ENCODE data around the gene ITIH5. TPM values are rescaled to one million over a fixed set of nuclear protein-coding genes. Genes with fewer than 3 reads are reported as not detected.

ITIH5 gene
- total RNA-seq, 2 experiments from 2014 or later = not detected

- Histone ChIP-seq H3K9me2 (ENCODE audit: insufficient read depth, low read length) (no peaks in the 10 kb centered on the region), H2AFZ (ENCODE audit: low read length) (no peak overlapping the region), H3K4me3 (ENCODE audit: low read depth, low read length, poor library complexity, severe bottlenecking) (no peak overlapping the region), H3K27ac (ENCODE audit: low read depth, low read length, poor library complexity, severe bottlenecking) (no peak overlapping the region), H3K79me2 (ENCODE audit: insufficient read depth, low read depth, low read length) (no peaks in the 10 kb centered on the region), H3K4me2 (ENCODE audit: low read length) (no peak overlapping the region), H3K36me3 (ENCODE audit: insufficient read depth, low read length) (no peaks in the 10 kb centered on the region), H3K9me3 (ENCODE audit: low read length) (no peaks in the 10 kb centered on the region), H4K20me1 (ENCODE audit: insufficient read depth, low read length) (no peaks in the 10 kb centered on the region), H3K4me1 (ENCODE audit: insufficient read depth, low read length, poor library complexity, severe bottlenecking) (no peaks in the 10 kb centered on the region)
- intact Hi-C loops (cut with micrococcal nuclease; ENCODE audit: unreplicated experiment) = no loop called here
- TF ChIP-seq CTCF (conservative IDR thresholded peaks at IDR 0.05; ENCODE audit: low read length) (no peak), EZH2phosphoT487 (IDR thresholded peaks at IDR 0.05; ENCODE audit: borderline replicate concordance, low read depth, low read length) (no peak)
- DNase-seq (ENCODE audit: low spot score) = no peak
- CTCF ChIA-PET (ENCODE audit: unreplicated experiment) = no interaction called here
- no TSS peak for BruUV-seq (replicated peaks)
- POLR2A ChIA-PET = interaction anchor here (0.7 to 0.8 kb wide), 3 partner anchors 24 to 1093 kb away, joined by 3 to 5 read pairs (median 4); no protein-coding TSS in a partner anchor
Observed at GRCh38 chr10:7560519-7560918, 106.2 kb downstream of the ITIH5 start.

DNA sequence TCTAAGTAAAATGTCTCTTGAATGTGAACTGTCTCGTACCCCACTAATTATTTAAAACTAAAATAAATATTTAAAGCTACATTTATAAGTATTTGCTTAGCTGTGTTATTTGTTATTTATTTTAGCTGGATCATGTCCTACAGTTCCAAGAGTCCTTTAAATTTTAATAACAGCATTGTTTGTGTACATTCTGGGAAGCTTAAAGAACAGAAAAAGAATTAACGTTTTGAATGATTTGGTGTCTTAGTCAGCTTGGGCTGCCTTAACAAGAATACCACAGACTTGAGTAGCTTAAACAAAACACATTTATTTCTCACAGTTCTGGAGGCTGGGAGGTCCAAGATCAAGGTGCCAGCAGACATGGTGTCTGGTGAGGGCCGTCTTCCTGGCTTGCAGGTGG is 107.4 kb downstream of the ITIH5 start:
- H3K79me2 ChIP-seq (ENCODE audit: insufficient read depth, low read depth, low read length) = no peaks in the 10 kb centered on the region
- no peaks in the 10 kb centered on the region for H3K9me2 ChIP-seq (ENCODE audit: insufficient read depth, low read length)
- H4K20me1 ChIP-seq (ENCODE audit: insufficient read depth, low read length) = no peaks in the 10 kb centered on the region
- H3K4me3 ChIP-seq (ENCODE audit: low read depth, low read length, poor library complexity, severe bottlenecking) = no peak overlapping the region
- H3K4me1 ChIP-seq (ENCODE audit: insufficient read depth, low read length, poor library complexity, severe bottlenecking) = no peaks in the 10 kb centered on the region
- H3K4me2 ChIP-seq (ENCODE audit: low read length) = no peak overlapping the region
- no TSS peak for BruUV-seq (replicated peaks)
- no peaks in the 10 kb centered on the region for H3K9me3 ChIP-seq (ENCODE audit: low read length)
- ChIA-PET CTCF (ENCODE audit: unreplicated experiment) (no interaction called here), POLR2A (interaction anchor here (0.7 to 1.3 kb wide), 3 partner anchors 19 to 526 kb away, joined by 3 to 4 read pairs (median 4); no protein-coding TSS in a partner anchor)
- H3K36me3 ChIP-seq (ENCODE audit: insufficient read depth, low read length) = no peaks in the 10 kb centered on the region
- no peak for DNase-seq (ENCODE audit: low spot score)
- intact Hi-C loops (cut with micrococcal nuclease; ENCODE audit: unreplicated experiment) = no loop called here
- no peak for TF ChIP-seq EZH2phosphoT487 (IDR thresholded peaks at IDR 0.05; ENCODE audit: borderline replicate concordance, low read depth, low read length)
- no peak for TF ChIP-seq CTCF (conservative IDR thresholded peaks at IDR 0.05; ENCODE audit: low read length)
- no peak overlapping the region for H2AFZ ChIP-seq (ENCODE audit: low read length)
- H3K27ac ChIP-seq (ENCODE audit: low read depth, low read length, poor library complexity, severe bottlenecking) = no peak overlapping the region

DNA sequence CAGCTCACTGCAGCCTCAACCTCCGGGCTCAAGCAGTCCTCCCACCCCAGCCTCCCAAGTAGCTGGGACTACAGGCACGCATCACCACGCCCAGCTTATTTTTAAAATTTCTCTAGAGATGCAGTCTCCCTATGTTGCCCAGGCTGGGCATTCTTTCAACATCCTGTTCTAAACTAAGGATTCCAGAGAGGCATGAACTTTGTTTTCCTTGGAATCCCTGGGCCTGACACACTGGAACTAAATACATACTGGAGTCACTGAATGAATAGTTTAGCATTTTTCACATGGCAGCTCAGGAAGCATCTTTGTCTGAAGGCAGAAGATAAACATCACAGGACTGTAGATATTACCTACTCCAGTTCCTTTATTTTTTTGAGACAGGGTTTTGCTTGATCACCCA is 108.7 kb downstream of the ITIH5 start:
- BruUV-seq (replicated peaks) = no TSS peak
- Histone ChIP-seq H3K9me2 (ENCODE audit: insufficient read depth, low read length) (no peaks in the 10 kb centered on the region), H3K4me3 (ENCODE audit: low read depth, low read length, poor library complexity, severe bottlenecking) (no peak overlapping the region), H3K79me2 (ENCODE audit: insufficient read depth, low read depth, low read length) (no peaks in the 10 kb centered on the region), H3K36me3 (ENCODE audit: insufficient read depth, low read length) (no peaks in the 10 kb centered on the region), H3K4me2 (ENCODE audit: low read length) (no peak overlapping the region), H3K4me1 (ENCODE audit: insufficient read depth, low read length, poor library complexity, severe bottlenecking) (no peaks in the 10 kb centered on the region), H4K20me1 (ENCODE audit: insufficient read depth, low read length) (no peaks in the 10 kb centered on the region), H3K27ac (ENCODE audit: low read depth, low read length, poor library complexity, severe bottlenecking) (no peak overlapping the region), H2AFZ (ENCODE audit: low read length) (no peak overlapping the region), H3K9me3 (ENCODE audit: low read length) (no peaks in the 10 kb centered on the region)
- ChIA-PET CTCF (ENCODE audit: unreplicated experiment) (no interaction called here), POLR2A (no interaction called here)
- TF ChIP-seq CTCF (conservative IDR thresholded peaks at IDR 0.05; ENCODE audit: low read length) (no peak), EZH2phosphoT487 (IDR thresholded peaks at IDR 0.05; ENCODE audit: borderline replicate concordance, low read depth, low read length) (no peak)
- intact Hi-C loops (cut with micrococcal nuclease; ENCODE audit: unreplicated experiment) = no loop called here
- DNase-seq (ENCODE audit: low spot score) = no peak

All from OCI-LY7 (cell line).